A549 (cell line): ENCODE data around the gene AHSG. TPM values are rescaled to one million over a fixed set of nuclear protein-coding genes. Genes with fewer than 3 reads are reported as not detected.

Experiments
- ATAC-seq, 2 experiments: fragments of 200-7000 bp in 1 of 2; fragments of >200 bp in 1 of 2; cut with Nextera tagmentation in 1 of 2; cut with Tn5 transposase in 1 of 2; 3 replicates each; pipeline versions ENCODE4 v1.8.0 to v1.9.1; 2018 to 2020; ENCODE audit warnings: mild to moderate bottlenecking in 1 of 2, moderate library complexity in 1 of 2
- CTCF ChIA-PET: fragments of 300-600 bp; sonication (Branson Sonifier 250); formaldehyde crosslinking; extraction: SDS; loops from one replicate; lab custom pipeline; 2021; ENCODE audit warnings: antibody characterized with exemption, inconsistent platforms; lab: Yijun Ruan, JAX
- POLR2A ChIA-PET: fragments of 350-600 bp; formaldehyde crosslinking; extraction: SDS; loops from one replicate; lab custom pipeline; 2021; ENCODE audit warnings: antibody characterized with exemption, inconsistent platforms; lab: Yijun Ruan, JAX
- DNase-seq, 2 experiments: peaks; one replicate each; pipeline versions ENCODE4 v3.0.0 to v3.0.0-alpha.2; 2011 to 2016; ENCODE audit warnings: low read depth in 1 of 2, low spot score in 1 of 2
- FAIRE-seq: peaks from 2 replicates; lab custom pipeline; 2011; peaks lifted over from hg19 to GRCh38; lab: Jason Lieb, UNC
- H3K27ac ChIP-seq, 2 experiments: fragments of >200 bp; sonication (Bioruptor Twin); formaldehyde crosslinking; 3 replicates each; pipeline ENCODE4 v1.5.1; 2016 to 2017
- H3K4me1 ChIP-seq: fragments of >200 bp; sonication (Bioruptor Twin); formaldehyde crosslinking; 3 replicates; pipeline ENCODE4 v1.6.1; 2016
- H3K4me2 ChIP-seq: fragments of >200 bp; sonication (Bioruptor Twin); formaldehyde crosslinking; 3 replicates; pipeline ENCODE4 v1.6.1; 2016
- H3K4me3 ChIP-seq: fragments of >200 bp; sonication (Bioruptor Twin); formaldehyde crosslinking; 3 replicates; pipeline ENCODE4 v1.5.1; 2016
- H3K9me3 ChIP-seq: fragments of >200 bp; sonication (Bioruptor Twin); formaldehyde crosslinking; 3 replicates; pipeline ENCODE4 v1.6.1; 2016
- CBX2 ChIP-seq: fragments of 200-600 bp; sonication (generic); IDR thresholded peaks from 2 replicates; pipeline ENCODE4 v1.6.1; 2016; ENCODE audit warnings: low read depth, mild to moderate bottlenecking, borderline replicate concordance
- CBX8 ChIP-seq: fragments of 200-600 bp; sonication (generic); IDR thresholded peaks from 2 replicates; pipeline ENCODE4 v1.6.1; 2016
- CEBPB ChIP-seq, 2 experiments: fragments of >200 bp in 1 of 2; sonication (Bioruptor Twin) in 1 of 2; formaldehyde crosslinking in 1 of 2; IDR thresholded peaks; 2 replicates each; pipeline ENCODE4 v1.6.1; 2012 to 2016
- CHD4 ChIP-seq: fragments of 200-600 bp; sonication (generic); IDR thresholded peaks from 2 replicates; pipeline ENCODE4 v1.6.1; 2016; ENCODE audit warnings: antibody characterized with exemption, mild to moderate bottlenecking, borderline replicate concordance
- E2F6 ChIP-seq: IDR thresholded peaks from 2 replicates; pipeline ENCODE4 v1.6.1; 2012; ENCODE audit warnings: low read depth, borderline replicate concordance
- FOXS1 ChIP-seq: fragments of 250-450 bp; sonication (Bioruptor Pico); IDR thresholded peaks from 2 replicates; pipeline ENCODE4 v1.5.0; 2020; ENCODE audit warnings: mild to moderate bottlenecking, moderate library complexity
- HES2 ChIP-seq: fragments of >200 bp; sonication (Bioruptor Twin); formaldehyde crosslinking; IDR thresholded peaks from 2 replicates; pipeline ENCODE4 v1.6.1; 2016
- HEYL ChIP-seq: fragments of 250-450 bp; sonication (Bioruptor Pico); IDR thresholded peaks from 2 replicates; pipeline ENCODE4 v1.8.0; 2021; ENCODE audit warnings: mild to moderate bottlenecking, moderate library complexity
- HMGXB4 ChIP-seq: fragments of 250-450 bp; sonication (Bioruptor Pico); IDR thresholded peaks from 2 replicates; pipeline ENCODE4 v1.5.0; 2021; ENCODE audit warnings: mild to moderate bottlenecking, moderate library complexity, borderline replicate concordance
- HOXA7 ChIP-seq: fragments of 250-450 bp; sonication (Bioruptor Pico); IDR thresholded peaks from 2 replicates; pipeline ENCODE4 v1.5.0; 2020; ENCODE audit warnings: mild to moderate bottlenecking, moderate library complexity
- HOXB13 ChIP-seq: fragments of 250-450 bp; sonication (Bioruptor Pico); IDR thresholded peaks from 2 replicates; pipeline ENCODE4 v1.5.0; 2020; ENCODE audit warnings: low read depth, mild to moderate bottlenecking, moderate library complexity
- MAX ChIP-seq: IDR thresholded peaks from 2 replicates; pipeline ENCODE4 v1.6.1; 2012
- PHF8 ChIP-seq: fragments of 200-600 bp; sonication (generic); IDR thresholded peaks from 2 replicates; pipeline ENCODE4 v1.6.1; 2016; ENCODE audit warnings: low read depth, mild to moderate bottlenecking, antibody characterized with exemption, moderate library complexity, borderline replicate concordance
- POLR2A ChIP-seq: IDR thresholded peaks from 2 replicates; pipeline ENCODE4 v1.6.1; 2012; ENCODE audit warnings: mild to moderate bottlenecking, low read length
- RAD21 ChIP-seq, 2 experiments: fragments of >200 bp in 1 of 2; sonication (Bioruptor Twin) in 1 of 2; formaldehyde crosslinking in 1 of 2; IDR thresholded peaks in 1 of 2; conservative IDR thresholded peaks in 1 of 2; 2 replicates in 1 of 2; 3 replicates in 1 of 2; pipeline ENCODE4 v1.6.1; 2012 to 2018; ENCODE audit warnings: inconsistent platforms in 1 of 2
- RCOR1 ChIP-seq: fragments of 150-350 bp; IDR thresholded peaks from 2 replicates; pipeline ENCODE4 v1.6.1; 2014; ENCODE audit warnings: antibody characterized with exemption, low read length, low read depth
- RNF2 ChIP-seq: fragments of 200-600 bp; sonication (generic); IDR thresholded peaks from 2 replicates; pipeline ENCODE4 v1.6.1; 2016; ENCODE audit warnings: low read depth, mild to moderate bottlenecking, antibody characterized with exemption, moderate library complexity, borderline replicate concordance
- SMC3 ChIP-seq: fragments of >200 bp; sonication (Bioruptor Twin); formaldehyde crosslinking; IDR thresholded peaks from 3 replicates; pipeline ENCODE4 v1.6.1; 2018; ENCODE audit warnings: inconsistent platforms
- ZSCAN20 ChIP-seq: fragments of 250-450 bp; sonication (Bioruptor Pico); IDR thresholded peaks from 2 replicates; pipeline ENCODE4 v1.8.0; 2022; ENCODE audit warnings: mild to moderate bottlenecking, moderate library complexity
- WGBS: methylation state at CpG from one replicate; pipeline ENCODE4 v1.1.6; 2017; ENCODE audit errors: missing lambda C conversion rate; 5-methylcytosine and 5-hydroxymethylcytosine counted together
- polyA plus RNA-seq, 4 experiments: library from polyadenylated mRNA; depleted of rRNA in 3 of 4; stranded (reverse); fragments of >200 nt; fragmentation: RNase III in 1 of 4; extraction: RNeasy Plus Mini Kit Qiagen cat#74134 plus additional on column Dnase treatment in 1 of 4; gene quantifications; 2 replicates in 3 of 4; 3 replicates in 1 of 4; pipeline ENCODE4 v1.2.3, GENCODE V29; 2011 to 2017

AHSG gene
- polyA plus RNA-seq, 2 of the 4 experiments (the other 2 are of a cell fraction): 0.08 to 0.49 TPM

- ChIA-PET CTCF (interaction anchor here (0.9 to 4.0 kb wide), 2 partner anchors 24 to 26 kb away, joined by 4 to 16 read pairs; no protein-coding TSS in a partner anchor), POLR2A (no interaction called here)
- DNase-seq (no peak), FAIRE-seq (no peak), ATAC-seq (no peak)
- H3K27ac ChIP-seq: peak overlapping the region; percentile 34 to 66; a peak in 2 of 6 replicates
- TF ChIP-seq HEYL (no peak), RCOR1 (no peak), RAD21 (conservative IDR thresholded peaks at IDR 0.05 in 1 of 2, IDR thresholded peaks at IDR 0.05 in 1 of 2) (no peak), CHD4 (no peak), CBX8 (no peak), HOXB13 (CRISPR knock-in tag) (no peak), FOXS1 (CRISPR knock-in tag) (no peak)
- no peaks in the 10 kb centered on the region for H3K9me3 ChIP-seq
- peaks cover 13% of the 10 kb centered on the region; the same call in 2 of the 3 replicates for H3K4me1 ChIP-seq
- no peak overlapping the region for H3K4me3 ChIP-seq
- H3K4me2 ChIP-seq: peak overlapping the region; percentile 48
These were observed 28.1 kb downstream of the AHSG start for GRCh38 chr3:186640929-186641328.

GRCh38 chr3:186642014-186642413 lies 29.2 kb downstream of the AHSG start:
- Histone ChIP-seq H3K27ac (no peak overlapping the region), H3K4me2 (no peak overlapping the region), H3K9me3 (no peaks in the 10 kb centered on the region), H3K4me3 (no peak overlapping the region), H3K4me1 (peaks cover 13% of the 10 kb centered on the region; the same call in 2 of the 3 replicates)
- DNase-seq (no peak), FAIRE-seq (no peak), ATAC-seq (no peak)
- ChIA-PET POLR2A (no interaction called here), CTCF (interaction anchor here (1.2 to 4.0 kb wide), 2 partner anchors 27 to 677 kb away, joined by 3 to 16 read pairs; no protein-coding TSS in a partner anchor)
- whole genome bisulfite sequencing: 25% methylated on average over 3 of the region's 3 CpGs
- TF ChIP-seq RNF2 (no peak), SMC3 (no peak), HEYL (no peak), ZSCAN20 (CRISPR knock-in tag) (no peak), E2F6 (no peak)

- DNase-seq (no peak), FAIRE-seq (no peak), ATAC-seq (no peak)
- H3K4me2 ChIP-seq: no peak overlapping the region
- CTCF ChIA-PET: interaction anchor here (4.0 kb wide), 1 partner anchor 28 kb away, joined by 16 read pairs; no protein-coding TSS in a partner anchor
- no peak overlapping the region for H3K27ac ChIP-seq
- no peaks in the 10 kb centered on the region for H3K9me3 ChIP-seq
- H3K4me1 ChIP-seq: peaks cover 13% of the 10 kb centered on the region; the same call in 2 of the 3 replicates
- TF ChIP-seq CBX2: no peak
- TF ChIP-seq PHF8: no peak
- no peak for TF ChIP-seq RCOR1
- no peak for TF ChIP-seq HES2
- TF ChIP-seq POLR2A: no peak
- TF ChIP-seq HMGXB4 (CRISPR knock-in tag): no peak
- no peak for TF ChIP-seq MAX
- WGBS: 63% methylated on average over 1 of the region's 1 CpG
- H3K4me3 ChIP-seq: no peak overlapping the region
- POLR2A ChIA-PET: no interaction called here
These were observed 30.6 kb downstream of the AHSG start for GRCh38 chr3:186643493-186643892.

- CTCF ChIA-PET: no interaction called here
- POLR2A ChIA-PET: no interaction called here
- no peak for DNase-seq
- peaks cover 13% of the 10 kb centered on the region; the same call in 2 of the 3 replicates for H3K4me1 ChIP-seq
- no peak overlapping the region for H3K4me3 ChIP-seq
- H3K9me3 ChIP-seq: no peaks in the 10 kb centered on the region
- no peak for FAIRE-seq
- H3K4me2 ChIP-seq: no peak overlapping the region
- WGBS: 79% methylated on average over 3 of the region's 3 CpGs
- no peak for ATAC-seq
- H3K27ac ChIP-seq: no peak overlapping the region
- TF ChIP-seq HOXA7 (CRISPR knock-in tag) (no peak), CEBPB (IDR thresholded peaks at IDR 0.05) (peak in 1 of 2 experiments; percentile 29; a peak in 1 of 4 replicates)
- TF ChIP-seq, all 56 proteins: peak for 1
These were observed 31.8 kb downstream of the AHSG start for GRCh38 chr3:186644683-186645082.
